GM21576 (cell line): ENCODE data around the gene CXADR.
"Not testable (repeated sequence)": the region's sequence is repeated elsewhere in the genome, so short reads cannot be mapped to it uniquely, and the experiment has no call there.

Source experiments
- ATAC-seq: cut with Tn5 transposase; IDR thresholded peaks from one replicate; pipeline ENCODE4 v1.9.1; 2021; ENCODE audit warnings: mild to moderate bottlenecking, moderate library complexity; ENCODE audit not compliant: unreplicated experiment

Gene CXADR

GRCh38 chr21:17512253-17513213 lies at the start of gene CXADR:
Gene CXADR, plus strand, starts transcription at chr21:17513043. Its CDS starts 87 bp downstream, at chr21:17513130.
- peak; percentile 88 for ATAC-seq

GRCh38 chr21:17466166-17466565 lies 46.7 kb upstream of the CXADR start:
- ATAC-seq, result no peak

GRCh38 chr21:17467392-17467791 lies 45.5 kb upstream of the CXADR start:
- no peak for ATAC-seq

- no peak for ATAC-seq
Measured at GRCh38 chr21:17467829-17468228, 45.0 kb upstream of the CXADR start.

GRCh38 chr21:17468698-17469097 lies 44.1 kb upstream of the CXADR start:
- ATAC-seq, result no peak

GRCh38 chr21:17469727-17470126 lies 43.1 kb upstream of the CXADR start:
- ATAC-seq, result no peak

- no peak for ATAC-seq
Measured at GRCh38 chr21:17472182-17472581, 40.7 kb upstream of the CXADR start.

- no peak for ATAC-seq
Measured at GRCh38 chr21:17472592-17473271, 40.1 kb upstream of the CXADR start.

GRCh38 chr21:17476006-17476405 lies 36.8 kb upstream of the CXADR start:
- peak; percentile 82 for ATAC-seq

- ATAC-seq, result not testable (repeated sequence)
Measured at GRCh38 chr21:17478156-17478555, 34.7 kb upstream of the CXADR start.

- no peak for ATAC-seq
Measured at GRCh38 chr21:17479606-17480005, 33.2 kb upstream of the CXADR start.

GRCh38 chr21:17482928-17483327 lies 29.9 kb upstream of the CXADR start:
- ATAC-seq, result no peak

- peak; percentile 86 for ATAC-seq
Measured at GRCh38 chr21:17488620-17489019, 24.2 kb upstream of the CXADR start.

- not testable (repeated sequence) for ATAC-seq
Measured at GRCh38 chr21:17489565-17489964, 23.3 kb upstream of the CXADR start.

- ATAC-seq, result no peak
Measured at GRCh38 chr21:17491716-17492414, 21.0 kb upstream of the CXADR start.

GRCh38 chr21:17492415-17493168 lies 20.3 kb upstream of the CXADR start:
- no peak for ATAC-seq

GRCh38 chr21:17494051-17494450 lies 18.8 kb upstream of the CXADR start:
- ATAC-seq, result no peak

GRCh38 chr21:17495680-17496079 lies 17.2 kb upstream of the CXADR start:
- no peak for ATAC-seq

- ATAC-seq, result no peak
Measured at GRCh38 chr21:17497316-17497715, 15.5 kb upstream of the CXADR start.

GRCh38 chr21:17498586-17498985 lies 14.3 kb upstream of the CXADR start:
- ATAC-seq, result no peak
